ENCODE measurements around the gene NFKBIE. TPM values are rescaled to one million over a fixed set of nuclear protein-coding genes. Genes with fewer than 3 reads are reported as not detected.
A peak's percentile ranks its signal among the peaks of the same experiment; 100 is the strongest.

NFKBIE gene
- total RNA-seq, 1 experiment from 2014 or later: 7.4 TPM

GRCh38 chr6:44250067-44250717, 15.2 kb downstream of the NFKBIE start:
- H3K79me2 ChIP-seq (ENCODE audit: low read length): peaks cover 59% of the 10 kb centered on the region
- intact Hi-C loops (cut with micrococcal nuclease): no loop called here
- H4K20me1 ChIP-seq (ENCODE audit: low read length): peaks cover 77% of the 10 kb centered on the region
- H3K9me3 ChIP-seq (ENCODE audit: low read length): no peaks in the 10 kb centered on the region
- peak overlapping the region; percentile 99; the same call in 1 of the 2 replicates for H3K4me3 ChIP-seq (ENCODE audit: low read length)
- POLR2A ChIA-PET (ENCODE audit: unreplicated experiment): interaction anchor here (0.6 kb wide), 1 partner anchor 11 kb away, joined by 3 read pairs; no protein-coding TSS in a partner anchor
- H3K4me1 ChIP-seq (ENCODE audit: insufficient read depth, low read length): peaks cover 37% of the 10 kb centered on the region
- peaks cover 57% of the 10 kb centered on the region for H3F3A ChIP-seq (ENCODE audit: low read length, unreplicated experiment)
- H3K4me2 ChIP-seq (ENCODE audit: low read length): peak overlapping the region; percentile 90
- H3K9ac ChIP-seq (ENCODE audit: low read length): no peak overlapping the region
- no peaks in the 10 kb centered on the region for H3K27me3 ChIP-seq (ENCODE audit: low read length)
- H3K27ac ChIP-seq (ENCODE audit: low read length): no peak overlapping the region
- H3K9me2 ChIP-seq (replicated peaks; ENCODE audit: low read length): no peaks in the 10 kb centered on the region
- H2AFZ ChIP-seq (ENCODE audit: low read length): no peak overlapping the region
- peaks cover 74% of the 10 kb centered on the region for H3K36me3 ChIP-seq (ENCODE audit: low read depth, low read length)
- CTCF ChIA-PET: no interaction called here
- BruUV-seq (replicated peaks): no TSS peak
- DNase-seq (no peak), ATAC-seq (no peak)
- no peak for TF ChIP-seq EZH2phosphoT487 (IDR thresholded peaks at IDR 0.05; ENCODE audit: borderline replicate concordance, low read length)
- no peak for TF ChIP-seq EZH2 (IDR thresholded peaks at IDR 0.05; ENCODE audit: low read length, unreplicated experiment)
- TF ChIP-seq, protein P1, sequence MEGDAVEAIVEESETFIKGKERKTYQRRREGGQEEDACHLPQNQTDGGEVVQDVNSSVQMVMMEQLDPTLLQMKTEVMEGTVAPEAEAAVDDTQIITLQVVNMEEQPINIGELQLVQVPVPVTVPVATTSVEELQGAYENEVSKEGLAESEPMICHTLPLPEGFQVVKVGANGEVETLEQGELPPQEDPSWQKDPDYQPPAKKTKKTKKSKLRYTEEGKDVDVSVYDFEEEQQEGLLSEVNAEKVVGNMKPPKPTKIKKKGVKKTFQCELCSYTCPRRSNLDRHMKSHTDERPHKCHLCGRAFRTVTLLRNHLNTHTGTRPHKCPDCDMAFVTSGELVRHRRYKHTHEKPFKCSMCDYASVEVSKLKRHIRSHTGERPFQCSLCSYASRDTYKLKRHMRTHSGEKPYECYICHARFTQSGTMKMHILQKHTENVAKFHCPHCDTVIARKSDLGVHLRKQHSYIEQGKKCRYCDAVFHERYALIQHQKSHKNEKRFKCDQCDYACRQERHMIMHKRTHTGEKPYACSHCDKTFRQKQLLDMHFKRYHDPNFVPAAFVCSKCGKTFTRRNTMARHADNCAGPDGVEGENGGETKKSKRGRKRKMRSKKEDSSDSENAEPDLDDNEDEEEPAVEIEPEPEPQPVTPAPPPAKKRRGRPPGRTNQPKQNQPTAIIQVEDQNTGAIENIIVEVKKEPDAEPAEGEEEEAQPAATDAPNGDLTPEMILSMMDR (conservative IDR thresholded peaks at IDR 0.05; ENCODE audit: low read depth, low read length): no peak

DNA sequence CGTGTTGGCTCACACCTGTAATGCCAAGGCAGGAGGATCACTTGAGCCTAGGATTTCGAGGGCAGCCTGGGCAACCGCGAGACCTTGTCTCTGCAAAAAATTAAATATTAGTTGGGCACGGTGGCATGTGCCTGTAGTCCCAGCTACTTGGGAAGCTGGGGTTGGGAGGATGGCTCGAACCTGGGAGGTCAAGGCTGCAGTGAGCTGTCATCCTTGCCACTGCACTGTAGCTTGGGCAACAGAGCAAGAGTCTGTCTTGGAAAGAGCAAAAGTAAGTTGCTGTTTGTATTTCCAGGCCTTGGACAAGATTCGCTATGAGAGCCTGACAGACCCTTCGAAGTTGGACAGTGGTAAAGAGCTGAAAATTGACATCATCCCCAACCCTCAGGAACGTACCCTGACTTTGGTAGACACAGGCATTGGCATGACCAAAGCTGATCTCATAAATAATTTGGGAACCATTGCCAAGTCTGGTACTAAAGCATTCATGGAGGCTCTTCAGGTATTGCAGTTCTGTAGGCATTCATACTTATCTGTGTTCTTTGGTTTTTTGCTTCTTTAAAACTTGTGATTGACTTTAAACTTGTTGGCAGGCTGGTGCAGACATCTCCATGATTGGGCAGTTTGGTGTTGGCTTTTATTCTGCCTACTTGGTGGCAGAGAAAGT, 16.1 kb downstream of the NFKBIE start:
- H3K9ac ChIP-seq (ENCODE audit: low read length): peak overlapping the region; percentile 96; the same call in 1 of the 2 replicates
- H3K36me3 ChIP-seq (ENCODE audit: low read depth, low read length): peaks cover 67% of the 10 kb centered on the region
- peak overlapping the region; percentile 90 for H3K4me2 ChIP-seq (ENCODE audit: low read length)
- peaks cover 71% of the 10 kb centered on the region for H4K20me1 ChIP-seq (ENCODE audit: low read length)
- BruUV-seq (replicated peaks): no TSS peak
- CTCF ChIA-PET: no interaction called here
- H3K9me3 ChIP-seq (ENCODE audit: low read length): no peaks in the 10 kb centered on the region
- POLR2A ChIA-PET (ENCODE audit: unreplicated experiment): no interaction called here
- TF ChIP-seq, protein P1 (conservative IDR thresholded peaks at IDR 0.05; ENCODE audit: low read depth, low read length): no peak
- TF ChIP-seq EZH2phosphoT487 (IDR thresholded peaks at IDR 0.05; ENCODE audit: borderline replicate concordance, low read length) (no peak), EZH2 (IDR thresholded peaks at IDR 0.05; ENCODE audit: low read length, unreplicated experiment) (no peak)
- peaks cover 51% of the 10 kb centered on the region for H3F3A ChIP-seq (ENCODE audit: low read length, unreplicated experiment)
- H3K9me2 ChIP-seq (replicated peaks; ENCODE audit: low read length): no peaks in the 10 kb centered on the region
- H3K4me1 ChIP-seq (ENCODE audit: insufficient read depth, low read length): peaks cover 39% of the 10 kb centered on the region
- no peak overlapping the region for H2AFZ ChIP-seq (ENCODE audit: low read length)
- intact Hi-C loops (cut with micrococcal nuclease): no loop called here
- H3K4me3 ChIP-seq (ENCODE audit: low read length): peak overlapping the region; percentile 99
- DNase-seq (no peak), ATAC-seq (no peak)
- H3K79me2 ChIP-seq (ENCODE audit: low read length): peaks cover 59% of the 10 kb centered on the region
- no peaks in the 10 kb centered on the region for H3K27me3 ChIP-seq (ENCODE audit: low read length)
- H3K27ac ChIP-seq (ENCODE audit: low read length): no peak overlapping the region

GRCh38 chr6:44248579-44248978, 16.8 kb downstream of the NFKBIE start:
- H2AFZ ChIP-seq (ENCODE audit: low read length): no peak overlapping the region
- peak overlapping the region; percentile 90 for H3K4me2 ChIP-seq (ENCODE audit: low read length)
- intact Hi-C loops (cut with micrococcal nuclease): no loop called here
- H3K9me3 ChIP-seq (ENCODE audit: low read length): no peaks in the 10 kb centered on the region
- peak overlapping the region; percentile 99 for H3K4me3 ChIP-seq (ENCODE audit: low read length)
- POLR2A ChIA-PET (ENCODE audit: unreplicated experiment): interaction anchor here (0.8 to 2.1 kb wide), 2 partner anchors 8 to 189 kb away, joined by 4 to 10 read pairs; no protein-coding TSS in a partner anchor
- H3K9me2 ChIP-seq (replicated peaks; ENCODE audit: low read length): no peaks in the 10 kb centered on the region
- no peaks in the 10 kb centered on the region for H3K27me3 ChIP-seq (ENCODE audit: low read length)
- DNase-seq: no peak
- CTCF ChIA-PET: no interaction called here
- H3K36me3 ChIP-seq (ENCODE audit: low read depth, low read length): peaks cover 62% of the 10 kb centered on the region
- no TSS peak for BruUV-seq (replicated peaks)
- no peak for ATAC-seq
- TF ChIP-seq EZH2 (IDR thresholded peaks at IDR 0.05; ENCODE audit: low read length, unreplicated experiment) (no peak), EZH2phosphoT487 (IDR thresholded peaks at IDR 0.05; ENCODE audit: borderline replicate concordance, low read length) (no peak)
- TF ChIP-seq, protein P1 (conservative IDR thresholded peaks at IDR 0.05; ENCODE audit: low read depth, low read length): no peak
- peaks cover 44% of the 10 kb centered on the region for H3F3A ChIP-seq (ENCODE audit: low read length, unreplicated experiment)
- H3K27ac ChIP-seq (ENCODE audit: low read length): no peak overlapping the region
- H3K4me1 ChIP-seq (ENCODE audit: insufficient read depth, low read length): peaks cover 39% of the 10 kb centered on the region
- peaks cover 65% of the 10 kb centered on the region for H4K20me1 ChIP-seq (ENCODE audit: low read length)
- peaks cover 59% of the 10 kb centered on the region for H3K79me2 ChIP-seq (ENCODE audit: low read length)
- peak overlapping the region; percentile 96 for H3K9ac ChIP-seq (ENCODE audit: low read length)
